Measurements from ENCODE around the gene FNBP1.

DNA sequence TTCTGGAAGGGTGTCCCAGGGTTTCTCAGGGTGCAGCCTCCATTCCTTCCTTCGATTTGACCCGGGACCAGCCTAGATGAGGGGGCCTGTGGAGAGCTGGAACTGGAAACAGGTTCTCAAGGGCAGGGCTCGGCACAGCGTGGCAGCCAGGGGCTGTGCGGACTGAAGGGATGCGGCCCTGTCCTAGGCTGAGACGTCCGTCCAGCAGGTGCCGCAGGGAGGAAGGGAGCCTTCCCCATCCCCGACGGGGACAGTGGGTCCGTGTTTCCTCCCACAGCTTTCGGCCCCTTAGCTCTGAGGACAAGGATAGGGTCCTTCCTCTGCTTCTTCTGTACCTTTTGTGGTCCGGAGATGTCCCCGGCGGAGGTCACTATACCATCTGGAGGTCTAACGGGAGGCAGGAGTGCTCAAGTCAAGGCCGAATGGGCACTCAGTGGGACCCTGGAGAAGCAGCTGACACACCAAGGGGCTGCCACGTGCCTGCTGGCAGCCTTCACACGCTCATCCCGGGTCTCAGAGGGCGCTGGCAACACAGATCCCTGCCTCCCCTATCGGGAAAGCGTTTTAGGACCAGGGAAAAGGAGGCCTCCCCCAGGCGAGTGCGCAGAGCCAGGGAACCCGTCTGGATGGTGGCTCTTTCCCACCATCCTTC lies 157.8 kb downstream of the FNBP1 start:
- TF ChIP-seq CTCF (IDR thresholded peaks at IDR 0.05) (peak in 3 of 6 experiments; percentile 4 to 56 (median 26)), POLR2A (IDR thresholded peaks at IDR 0.05) (no peak), EP300 (IDR thresholded peaks at IDR 0.05) (no peak), POLR2AphosphoS5 (IDR thresholded peaks at IDR 0.05) (no peak)
